H9 (cell line): ENCODE data around the gene BSN. TPM values are rescaled to one million over a fixed set of nuclear protein-coding genes. Genes with fewer than 3 reads are reported as not detected.

Source experiments
- DNase-seq: peaks from one replicate; pipeline ENCODE4 v3.0.0-alpha.2; 2017
- H2AFZ ChIP-seq: one replicate; pipeline ENCODE4 v1.6.1; 2013; ENCODE audit warnings: mild to moderate bottlenecking, low read length, control low read depth, moderate library complexity
- H2AK5ac ChIP-seq: 2 replicates; pipeline ENCODE4 v1.6.1; 2013; ENCODE audit warnings: low read length, control low read depth, mixed read lengths; ENCODE audit not compliant: insufficient read length
- H2BK120ac ChIP-seq: one replicate; pipeline ENCODE4 v1.6.1; 2013; ENCODE audit warnings: low read depth, mild to moderate bottlenecking, low read length, control low read depth, inconsistent platforms; ENCODE audit not compliant: poor library complexity, severe bottlenecking
- H2BK12ac ChIP-seq: 2 replicates; pipeline ENCODE4 v1.6.1; 2013; ENCODE audit warnings: low read length, control low read depth, mixed read lengths, low read depth; ENCODE audit not compliant: insufficient read length
- H2BK15ac ChIP-seq: 2 replicates; pipeline ENCODE4 v1.6.1; 2013; ENCODE audit warnings: low read depth, low read length, control low read depth
- H2BK20ac ChIP-seq: one replicate; pipeline ENCODE4 v1.6.1; 2013; ENCODE audit warnings: low read depth, mild to moderate bottlenecking, low read length, control low read depth, inconsistent platforms; ENCODE audit not compliant: poor library complexity, severe bottlenecking
- H2BK5ac ChIP-seq: 2 replicates; pipeline ENCODE4 v1.6.1; 2013; ENCODE audit warnings: low read length, control low read depth, mixed read lengths; ENCODE audit not compliant: insufficient read length
- H3K14ac ChIP-seq: 2 replicates; pipeline ENCODE4 v1.6.1; 2013; ENCODE audit warnings: low read length, control low read depth; ENCODE audit not compliant: insufficient read depth
- H3K18ac ChIP-seq: 2 replicates; pipeline ENCODE4 v1.6.1; 2013; ENCODE audit warnings: low read depth, mild to moderate bottlenecking, mixed read lengths, low read length, control low read depth; ENCODE audit not compliant: insufficient read length
- H3K23ac ChIP-seq: 2 replicates; pipeline ENCODE4 v1.6.1; 2013; ENCODE audit warnings: low read length, control low read depth, mixed read lengths, low read depth; ENCODE audit not compliant: insufficient read length
- H3K23me2 ChIP-seq: 2 replicates; pipeline ENCODE4 v1.6.1; 2013; ENCODE audit warnings: low read depth, mild to moderate bottlenecking, mixed read lengths, low read length, control low read depth; ENCODE audit not compliant: insufficient read length, poor library complexity, severe bottlenecking
- H3K27ac ChIP-seq: 2 replicates; pipeline ENCODE4 v1.5.1; 2013; ENCODE audit warnings: low read length, control low read depth, mixed read lengths, low read depth; ENCODE audit not compliant: insufficient read length
- H3K27me3 ChIP-seq: 2 replicates; pipeline ENCODE4 v1.6.1; 2013; ENCODE audit warnings: low read length, control low read depth, inconsistent platforms; ENCODE audit not compliant: insufficient read depth
- H3K4ac ChIP-seq: 2 replicates; pipeline ENCODE4 v1.6.1; 2013; ENCODE audit warnings: low read depth, mild to moderate bottlenecking, control low read depth, inconsistent platforms, low read length, moderate library complexity
- H3K4me1 ChIP-seq: 2 replicates; pipeline ENCODE4 v1.6.1; 2013; ENCODE audit warnings: low read length, control low read depth, inconsistent platforms; ENCODE audit not compliant: insufficient read depth
- H3K4me2 ChIP-seq: 2 replicates; pipeline ENCODE4 v1.6.1; 2013; ENCODE audit warnings: low read length, control low read depth, mixed read lengths; ENCODE audit not compliant: insufficient read length, insufficient read depth
- H3K56ac ChIP-seq: 2 replicates; pipeline ENCODE4 v1.6.1; 2013; ENCODE audit warnings: low read depth, mild to moderate bottlenecking, mixed read lengths, low read length, control low read depth; ENCODE audit not compliant: insufficient read length
- H3K79me1 ChIP-seq: 2 replicates; pipeline ENCODE4 v1.6.1; 2013; ENCODE audit warnings: low read depth, mild to moderate bottlenecking, moderate library complexity, low read length, control low read depth, inconsistent platforms; ENCODE audit not compliant: insufficient read depth, poor library complexity, severe bottlenecking
- H3K79me2 ChIP-seq: 2 replicates; pipeline ENCODE4 v1.6.1; 2013; ENCODE audit warnings: low read length, control low read depth, inconsistent platforms; ENCODE audit not compliant: insufficient read depth
- H3K9ac ChIP-seq: 2 replicates; pipeline ENCODE4 v1.6.1; 2013; ENCODE audit warnings: low read length, control low read depth, mixed read lengths; ENCODE audit not compliant: insufficient read length; ENCODE audit errors: extremely low read depth
- H3K9me3 ChIP-seq: one replicate; pipeline ENCODE4 v1.6.1; 2013; ENCODE audit warnings: low read depth, low read length, inconsistent platforms; ENCODE audit not compliant: control insufficient read depth
- H3T11ph ChIP-seq: one replicate; pipeline ENCODE4 v1.6.1; 2013; ENCODE audit warnings: mild to moderate bottlenecking, low read length, control low read depth, inconsistent platforms
- H4K20me1 ChIP-seq: one replicate; pipeline ENCODE4 v1.6.1; 2013; ENCODE audit not compliant: control insufficient read depth, insufficient read length, insufficient read depth
- H4K5ac ChIP-seq: 2 replicates; pipeline ENCODE4 v1.6.1; 2013; ENCODE audit warnings: low read depth, mild to moderate bottlenecking, mixed read lengths, low read length, control low read depth; ENCODE audit not compliant: insufficient read length
- H4K8ac ChIP-seq: replicated peaks from 2 replicates; pipeline ENCODE4 v1.6.1; 2013; ENCODE audit warnings: low read length, control low read depth, mixed read lengths, low read depth; ENCODE audit not compliant: insufficient read length
- H4K91ac ChIP-seq: 2 replicates; pipeline ENCODE4 v1.6.1; 2013; ENCODE audit warnings: low read depth, mild to moderate bottlenecking, moderate library complexity, mixed read lengths, low read length, control low read depth; ENCODE audit not compliant: insufficient read length
- H3K27ac Mint-ChIP-seq, 3 experiments: 2 replicates in 2 of 3; 3 replicates in 1 of 3; pipeline ENCODE4 v1.8.0; 2020 to 2021; ENCODE audit warnings: mixed read lengths in 3 of 3, mild to moderate bottlenecking in 1 of 3, moderate library complexity in 1 of 3
- H3K27me3 Mint-ChIP-seq: 2 replicates; pipeline ENCODE4 v1.8.0; 2021; ENCODE audit warnings: low read depth, mild to moderate bottlenecking, moderate library complexity, mixed read lengths
- H3K36me3 Mint-ChIP-seq, 3 experiments: 2 replicates in 2 of 3; 3 replicates in 1 of 3; pipeline ENCODE4 v1.8.0; 2020 to 2021; ENCODE audit warnings: low read depth in 3 of 3, mixed read lengths in 3 of 3; ENCODE audit not compliant: insufficient read depth in 1 of 3
- H3K4me1 Mint-ChIP-seq, 2 experiments: 2 replicates each; pipeline ENCODE4 v1.8.0; 2020; ENCODE audit warnings: mixed read lengths in 2 of 2
- H3K4me3 Mint-ChIP-seq, 2 experiments: 2 replicates in 1 of 2; 3 replicates in 1 of 2; pipeline ENCODE4 v1.8.0; 2020 to 2021; ENCODE audit warnings: mild to moderate bottlenecking in 2 of 2, mixed read lengths in 2 of 2, moderate library complexity in 1 of 2
- H3K9me3 Mint-ChIP-seq, 2 experiments: 2 replicates in 1 of 2; 3 replicates in 1 of 2; pipeline ENCODE4 v1.8.0; 2020; ENCODE audit warnings: mild to moderate bottlenecking in 2 of 2, mixed read lengths in 2 of 2, moderate library complexity in 1 of 2
- CTCF ChIP-seq: fragments of 200-600 bp; sonication (generic); conservative IDR thresholded peaks from 3 replicates; pipeline ENCODE4 v1.8.0; 2021; ENCODE audit warnings: antibody characterized with exemption, mild to moderate bottlenecking
- WGBS: extraction: QIAGEN DNeasy Blood & Tissue Kit; methylation state at CpG from one replicate; pipeline ENCODE4 v1.1.7; 2013; ENCODE audit warnings: missing lambda C conversion rate, low lambda C conversion rate, mixed read lengths; ENCODE audit not compliant: insufficient read length; ENCODE audit errors: extremely low coverage; 5-methylcytosine and 5-hydroxymethylcytosine counted together
- total RNA-seq: library from RNA; stranded (reverse); gene quantifications from 2 replicates; pipeline ENCODE4 v1.2.1, GENCODE V29; 2021

The BSN gene
- total RNA-seq, 1 experiment from 2014 or later = 2.4 TPM

- H3K4me2 ChIP-seq = no peak overlapping the region
- WGBS = no CpG with 5 or more reads among the region's 11 CpGs
- H3K36me3 Mint-ChIP-seq = no peaks in the 10 kb centered on the region
- no peak for TF ChIP-seq CTCF
- no peak overlapping the region for H3K4me3 Mint-ChIP-seq
- no peak overlapping the region for H3K56ac ChIP-seq
- no peak overlapping the region for H3K27ac Mint-ChIP-seq
- no peak overlapping the region for H2BK5ac ChIP-seq
- H3K4ac ChIP-seq = no peak overlapping the region
- no peak overlapping the region for H2BK12ac ChIP-seq
- H3K14ac ChIP-seq = no peak overlapping the region
- peaks cover 19 to 23% of the 10 kb centered on the region in 2 experiments for H3K4me1 Mint-ChIP-seq
- no peak overlapping the region for H2BK120ac ChIP-seq
- no peak overlapping the region for H4K8ac ChIP-seq
- H3T11ph ChIP-seq = no peak overlapping the region
- no peak overlapping the region for H2BK15ac ChIP-seq
- no peaks in the 10 kb centered on the region for H3K27me3 ChIP-seq
- no peak overlapping the region for H3K23ac ChIP-seq
- H3K23me2 ChIP-seq = no peaks in the 10 kb centered on the region
- no peaks in the 10 kb centered on the region for H3K79me2 ChIP-seq
- H3K4me1 ChIP-seq = no peaks in the 10 kb centered on the region; the same call in 1 of the 2 replicates
- H2AK5ac ChIP-seq = no peak overlapping the region
- no peak overlapping the region for H3K27ac ChIP-seq
- H3K9me3 Mint-ChIP-seq = no peaks in the 10 kb centered on the region
- H4K91ac ChIP-seq = no peak overlapping the region
- H3K79me1 ChIP-seq = no peaks in the 10 kb centered on the region
- no peak overlapping the region for H2AFZ ChIP-seq
- H4K20me1 ChIP-seq = no peaks in the 10 kb centered on the region
- no peaks in the 10 kb centered on the region; the same call in 1 of the 2 replicates for H3K27me3 Mint-ChIP-seq
- no peak overlapping the region for H3K18ac ChIP-seq
- no peak overlapping the region for H2BK20ac ChIP-seq
- H4K5ac ChIP-seq = no peak overlapping the region
- no peak overlapping the region for H3K9ac ChIP-seq
- no peak for DNase-seq
- H3K9me3 ChIP-seq = no peaks in the 10 kb centered on the region
Measured at GRCh38 chr3:49664300-49664699, 110.0 kb downstream of the BSN start.
